A673 (cell line): ENCODE measurements around the gene PFDN4. TPM values are rescaled to one million over a fixed set of nuclear protein-coding genes. Genes with fewer than 3 reads are reported as not detected.

Experiments
- BruUV-seq: library from RNA; stranded (reverse); fragments of 400-500 nt; replicated peaks from 2 replicates; lab custom pipeline; 2021; lab: Mats Ljungman, UMichigan
- CTCF ChIA-PET: fragments of 300-600 bp; sonication (Branson Sonifier 250); formaldehyde crosslinking; loops from one replicate; lab custom pipeline; 2022; ENCODE audit warnings: antibody characterized with exemption; lab: Charles Lee
- POLR2A ChIA-PET: fragments of 300-600 bp; sonication (Branson Sonifier 250); formaldehyde crosslinking; loops from one replicate; lab custom pipeline; 2022; ENCODE audit warnings: antibody characterized with exemption; ENCODE audit not compliant: low non-redundant PET; lab: Charles Lee
- DNase-seq: peaks from one replicate; pipeline ENCODE4 v3.0.0-alpha.2; 2015; ENCODE audit warnings: low spot score
- H3K27ac ChIP-seq: fragments of 200-600 bp; sonication (generic); 2 replicates; pipeline ENCODE4 v1.5.1; 2016; ENCODE audit warnings: mixed run types, low read depth, mild to moderate bottlenecking, mixed read lengths, antibody characterized with exemption, low read length; ENCODE audit not compliant: poor library complexity, severe bottlenecking
- H3K27me3 ChIP-seq: fragments of 200-600 bp; sonication (generic); replicated peaks from 2 replicates; pipeline ENCODE4 v1.6.1; 2017; ENCODE audit warnings: mixed run types, low read depth, mild to moderate bottlenecking, mixed read lengths, antibody characterized with exemption, low read length; ENCODE audit not compliant: insufficient read depth, poor library complexity
- H3K36me3 ChIP-seq: fragments of 200-600 bp; sonication (generic); 2 replicates; pipeline ENCODE4 v1.6.1; 2016; ENCODE audit warnings: mixed run types, mild to moderate bottlenecking, mixed read lengths, antibody characterized with exemption, low read length; ENCODE audit not compliant: insufficient read depth, poor library complexity, severe bottlenecking
- H3K4me1 ChIP-seq: fragments of 200-600 bp; sonication (generic); 2 replicates; pipeline ENCODE4 v1.6.1; 2017; ENCODE audit warnings: mixed run types, mild to moderate bottlenecking, mixed read lengths, antibody characterized with exemption, low read length; ENCODE audit not compliant: insufficient read depth, poor library complexity, severe bottlenecking
- H3K4me3 ChIP-seq: fragments of 200-600 bp; sonication (generic); 2 replicates; pipeline ENCODE4 v1.5.1; 2016; ENCODE audit warnings: low read depth, mixed run types, mild to moderate bottlenecking, mixed read lengths, low read length; ENCODE audit not compliant: poor library complexity, severe bottlenecking
- H3K9me3 ChIP-seq: fragments of 200-600 bp; sonication (generic); 2 replicates; pipeline ENCODE4 v1.6.1; 2016; ENCODE audit warnings: mixed run types, low read depth, mild to moderate bottlenecking, mixed read lengths, antibody characterized with exemption, low read length; ENCODE audit not compliant: poor library complexity, severe bottlenecking
- CTCF ChIP-seq: fragments of 300-800, 200-600 bp; sonication (generic); conservative IDR thresholded peaks from 2 replicates; pipeline ENCODE4 v1.5.1; 2017; ENCODE audit warnings: low read depth, mild to moderate bottlenecking, antibody characterized with exemption, low read length, moderate library complexity, mixed read lengths
- EZH2 ChIP-seq: fragments of 200-600 bp; sonication (generic); IDR thresholded peaks from 2 replicates; pipeline ENCODE4 v1.6.1; 2017; ENCODE audit warnings: borderline replicate concordance, low read depth, mild to moderate bottlenecking, mixed read lengths, antibody characterized with exemption, low read length; ENCODE audit not compliant: poor library complexity, severe bottlenecking
- intact Hi-C: fragments of 100-400 bp; cut with micrococcal nuclease; formaldehyde crosslinking; loops from one replicate; pipeline ENCODE4 v1.10.0; 2022; ENCODE audit not compliant: unreplicated experiment
- total RNA-seq: library from RNA; stranded (reverse); gene quantifications from 2 replicates; pipeline ENCODE4 v1.2.3, GENCODE V29; 2021

PFDN4 gene
- total RNA-seq, 1 experiment from 2014 or later: 76.0 TPM

GRCh38 chr20:54189630-54190029, 18.3 kb upstream of the PFDN4 start:
- intact Hi-C loops: loop anchor here (10.0 kb wide), 1 partner anchor 615 kb away; no protein-coding TSS in a partner anchor
- H3K9me3 ChIP-seq: no peaks in the 10 kb centered on the region
- POLR2A ChIA-PET: no interaction called here
- H3K4me3 ChIP-seq: no peak overlapping the region
- no peak for DNase-seq
- no peaks in the 10 kb centered on the region for H3K4me1 ChIP-seq
- CTCF ChIA-PET: no interaction called here
- H3K27me3 ChIP-seq: no peaks in the 10 kb centered on the region
- no TSS peak for BruUV-seq
- TF ChIP-seq CTCF: no peak
- TF ChIP-seq EZH2: no peak
- no peaks in the 10 kb centered on the region for H3K36me3 ChIP-seq
- H3K27ac ChIP-seq: no peak overlapping the region

- CTCF ChIA-PET: no interaction called here
- POLR2A ChIA-PET: no interaction called here
- Histone ChIP-seq H3K9me3 (no peaks in the 10 kb centered on the region), H3K27ac (no peak overlapping the region), H3K4me3 (no peak overlapping the region), H3K4me1 (no peaks in the 10 kb centered on the region), H3K36me3 (no peaks in the 10 kb centered on the region), H3K27me3 (no peaks in the 10 kb centered on the region)
- TF ChIP-seq EZH2: no peak
- intact Hi-C loops: loop anchor here (10.0 kb wide), 1 partner anchor 615 kb away; no protein-coding TSS in a partner anchor
- BruUV-seq: no TSS peak
- DNase-seq: no peak
These were observed 17.7 kb upstream of the PFDN4 start for GRCh38 chr20:54190217-54190616.

GRCh38 chr20:54193817-54194216, 14.1 kb upstream of the PFDN4 start:
- TF ChIP-seq EZH2: no peak
- no peak for TF ChIP-seq CTCF
- Histone ChIP-seq H3K27ac (no peak overlapping the region), H3K4me1 (no peaks in the 10 kb centered on the region), H3K36me3 (no peaks in the 10 kb centered on the region), H3K27me3 (no peaks in the 10 kb centered on the region), H3K9me3 (no peaks in the 10 kb centered on the region), H3K4me3 (no peak overlapping the region)
- no TSS peak for BruUV-seq
- intact Hi-C loops: loop anchor here (10.0 kb wide), 1 partner anchor 619 kb away; no protein-coding TSS in a partner anchor
- CTCF ChIA-PET: no interaction called here
- no peak for DNase-seq
- POLR2A ChIA-PET: no interaction called here

GRCh38 chr20:54194724-54195438, 13.0 kb upstream of the PFDN4 start:
- no peaks in the 10 kb centered on the region for H3K36me3 ChIP-seq
- no TSS peak for BruUV-seq
- ChIA-PET POLR2A (no interaction called here), CTCF (no interaction called here)
- H3K9me3 ChIP-seq: no peaks in the 10 kb centered on the region
- peak; percentile 11 for DNase-seq
- H3K27ac ChIP-seq: no peak overlapping the region
- H3K4me3 ChIP-seq: no peak overlapping the region
- H3K4me1 ChIP-seq: no peaks in the 10 kb centered on the region
- TF ChIP-seq EZH2 (no peak), CTCF (no peak)
- intact Hi-C loops: loop anchor here (5.0 to 10.0 kb wide), 2 partner anchors 253 to 620 kb away; no protein-coding TSS in a partner anchor
- H3K27me3 ChIP-seq: no peaks in the 10 kb centered on the region
